BE2C (cell line): ENCODE data around the gene TWNK.

Source experiments
- DNase-seq: peaks from one replicate; pipeline ENCODE4 v3.0.0-alpha.2; 2020
- H3K27me3 ChIP-seq: fragments of 250-450 bp; sonication (Bioruptor Pico); 2 replicates; pipeline ENCODE4 v1.5.1; 2020; ENCODE audit warnings: mild to moderate bottlenecking
- H3K36me3 ChIP-seq: fragments of 250-450 bp; sonication (Bioruptor Pico); 2 replicates; pipeline ENCODE4 v1.5.1; 2020; ENCODE audit warnings: mild to moderate bottlenecking
- H3K4me1 ChIP-seq: fragments of 250-450 bp; sonication (Bioruptor Pico); 2 replicates; pipeline ENCODE4 v1.5.1; 2020
- H3K4me3 ChIP-seq: 2 replicates; pipeline ENCODE4 v1.5.1; 2011; ENCODE audit warnings: low read depth, low read length
- H3K9me3 ChIP-seq: fragments of 250-450 bp; sonication (Bioruptor Pico); 2 replicates; pipeline ENCODE4 v1.5.1; 2020
- TF ChIP-seq, protein P1 (sequence below): IDR thresholded peaks from 2 replicates; pipeline ENCODE4 v1.5.1; 2012; ENCODE audit warnings: mild to moderate bottlenecking, low read depth, low read length

The TWNK gene

DNA sequence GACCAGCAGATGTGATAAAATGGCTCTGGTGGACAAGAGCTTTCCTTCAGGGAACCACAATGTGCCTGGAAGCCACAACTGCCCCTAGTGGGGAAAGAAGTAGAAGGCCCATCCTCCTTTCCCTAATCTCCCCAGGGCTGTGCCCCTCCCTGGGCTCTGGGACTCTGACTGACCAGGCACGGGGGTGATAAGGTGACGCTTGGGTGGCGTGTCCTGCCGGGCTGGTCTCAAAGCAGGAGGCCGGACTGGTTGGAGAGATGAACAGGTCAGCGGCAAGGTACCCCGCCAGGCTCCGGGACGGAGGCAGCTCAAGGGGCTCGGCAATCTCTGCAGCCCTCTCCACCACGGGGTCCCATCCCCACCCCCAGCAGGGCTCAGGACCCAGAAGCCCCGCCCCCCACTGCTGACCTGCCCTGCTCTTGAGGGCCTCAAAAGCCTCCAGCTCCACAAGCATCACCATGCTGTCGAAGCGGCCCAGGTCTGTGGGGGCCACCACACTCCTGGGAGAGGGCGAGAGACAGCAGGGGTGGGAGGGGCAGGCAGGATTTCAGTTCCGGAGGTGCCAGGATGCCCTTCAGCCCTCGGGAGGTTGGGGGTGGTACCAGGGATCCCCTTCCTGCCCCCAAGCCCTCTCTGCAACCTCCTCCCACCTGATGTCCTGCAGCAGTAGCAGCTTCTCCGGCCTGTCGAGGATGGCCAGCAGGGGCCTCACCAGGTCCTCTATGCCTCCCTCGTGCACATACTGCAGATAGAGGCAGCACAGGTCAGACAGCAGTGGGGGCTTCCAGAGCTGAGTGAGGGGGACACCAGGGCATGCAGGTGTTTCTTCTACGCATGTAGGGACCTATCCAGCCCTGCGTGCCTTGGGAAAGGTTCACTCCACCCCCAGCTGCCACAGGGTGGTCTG lies 24.4 kb downstream of the TWNK start:
- H3K4me3 ChIP-seq: no peak overlapping the region
- H3K9me3 ChIP-seq: no peaks in the 10 kb centered on the region
- DNase-seq: no peak
- TF ChIP-seq, protein P1, sequence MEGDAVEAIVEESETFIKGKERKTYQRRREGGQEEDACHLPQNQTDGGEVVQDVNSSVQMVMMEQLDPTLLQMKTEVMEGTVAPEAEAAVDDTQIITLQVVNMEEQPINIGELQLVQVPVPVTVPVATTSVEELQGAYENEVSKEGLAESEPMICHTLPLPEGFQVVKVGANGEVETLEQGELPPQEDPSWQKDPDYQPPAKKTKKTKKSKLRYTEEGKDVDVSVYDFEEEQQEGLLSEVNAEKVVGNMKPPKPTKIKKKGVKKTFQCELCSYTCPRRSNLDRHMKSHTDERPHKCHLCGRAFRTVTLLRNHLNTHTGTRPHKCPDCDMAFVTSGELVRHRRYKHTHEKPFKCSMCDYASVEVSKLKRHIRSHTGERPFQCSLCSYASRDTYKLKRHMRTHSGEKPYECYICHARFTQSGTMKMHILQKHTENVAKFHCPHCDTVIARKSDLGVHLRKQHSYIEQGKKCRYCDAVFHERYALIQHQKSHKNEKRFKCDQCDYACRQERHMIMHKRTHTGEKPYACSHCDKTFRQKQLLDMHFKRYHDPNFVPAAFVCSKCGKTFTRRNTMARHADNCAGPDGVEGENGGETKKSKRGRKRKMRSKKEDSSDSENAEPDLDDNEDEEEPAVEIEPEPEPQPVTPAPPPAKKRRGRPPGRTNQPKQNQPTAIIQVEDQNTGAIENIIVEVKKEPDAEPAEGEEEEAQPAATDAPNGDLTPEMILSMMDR: peak; percentile 48
- H3K4me1 ChIP-seq: peaks cover 18% of the 10 kb centered on the region
- peaks cover 4% of the 10 kb centered on the region; the same call in 1 of the 2 replicates for H3K36me3 ChIP-seq
- H3K27me3 ChIP-seq: no peaks in the 10 kb centered on the region

DNA sequence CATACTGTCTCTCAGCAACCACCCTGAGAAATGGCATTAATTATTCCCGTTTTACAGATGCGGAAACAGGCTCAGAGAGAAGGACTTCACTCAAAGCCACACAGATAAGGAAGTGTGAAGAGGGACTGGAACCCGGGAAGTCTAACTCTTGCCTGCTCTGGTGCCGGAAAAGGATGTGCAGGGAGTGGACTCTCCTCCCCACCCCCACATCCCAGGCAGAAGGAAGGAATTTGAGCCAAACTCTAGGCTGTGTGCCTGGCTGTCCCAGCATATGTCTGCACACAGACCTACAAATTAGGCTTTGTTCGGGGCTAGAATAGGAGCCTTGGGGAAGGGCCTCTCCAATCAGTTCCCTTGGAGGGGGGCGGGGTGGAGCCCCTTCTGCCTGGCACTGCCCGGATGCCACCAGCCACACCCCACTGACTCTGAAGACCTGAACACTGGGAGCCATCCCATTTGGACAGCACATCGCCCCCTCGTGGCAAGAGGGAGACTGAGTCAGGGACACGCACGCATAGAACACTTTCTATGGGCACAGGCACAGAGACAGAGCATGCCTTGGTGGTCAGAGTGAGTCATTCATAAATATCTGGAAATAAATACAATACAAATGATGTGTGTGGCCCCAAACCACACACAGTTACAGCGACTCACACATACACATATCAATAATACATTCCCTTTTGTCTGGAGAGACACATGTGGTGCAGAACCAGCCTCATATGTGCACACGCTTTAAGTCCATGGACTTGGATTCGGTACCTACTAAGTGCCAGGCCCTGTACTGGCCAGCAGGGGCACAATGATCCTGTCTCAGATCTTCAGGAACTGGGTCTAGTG lies 25.4 kb downstream of the TWNK start:
- Histone ChIP-seq H3K27me3 (no peaks in the 10 kb centered on the region), H3K9me3 (no peaks in the 10 kb centered on the region), H3K4me1 (peaks cover 13% of the 10 kb centered on the region), H3K4me3 (no peak overlapping the region), H3K36me3 (no peaks in the 10 kb centered on the region)
- TF ChIP-seq, protein P1: peak; percentile 87
- peak; percentile 90 for DNase-seq

DNA sequence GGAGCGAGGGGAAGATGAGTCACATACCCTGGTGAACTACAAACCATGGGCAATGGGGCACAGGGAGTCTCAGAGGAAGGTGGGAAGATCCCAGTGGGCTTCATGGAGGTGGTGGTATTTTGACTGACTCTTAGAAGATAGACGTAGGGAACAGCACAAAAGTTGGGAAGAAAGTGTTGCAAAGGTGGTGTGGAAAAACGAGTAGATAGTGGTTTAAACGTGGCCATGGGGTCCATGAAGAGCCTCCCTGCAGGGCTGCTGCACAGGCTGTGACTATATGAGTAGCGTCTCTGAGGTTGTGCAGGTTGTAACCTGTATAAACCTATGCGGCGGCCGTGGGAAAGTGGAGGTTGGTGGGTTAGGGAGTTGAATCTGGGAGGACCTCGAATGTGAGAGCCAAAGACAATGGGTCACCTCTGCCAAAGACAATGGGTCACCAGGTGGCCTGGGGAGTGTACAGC lies 26.1 kb downstream of the TWNK start:
- Histone ChIP-seq H3K4me3 (no peak overlapping the region), H3K9me3 (no peaks in the 10 kb centered on the region), H3K27me3 (no peaks in the 10 kb centered on the region), H3K4me1 (peaks cover 9% of the 10 kb centered on the region), H3K36me3 (no peaks in the 10 kb centered on the region)
- DNase-seq: no peak
- TF ChIP-seq, protein P1: no peak

DNA sequence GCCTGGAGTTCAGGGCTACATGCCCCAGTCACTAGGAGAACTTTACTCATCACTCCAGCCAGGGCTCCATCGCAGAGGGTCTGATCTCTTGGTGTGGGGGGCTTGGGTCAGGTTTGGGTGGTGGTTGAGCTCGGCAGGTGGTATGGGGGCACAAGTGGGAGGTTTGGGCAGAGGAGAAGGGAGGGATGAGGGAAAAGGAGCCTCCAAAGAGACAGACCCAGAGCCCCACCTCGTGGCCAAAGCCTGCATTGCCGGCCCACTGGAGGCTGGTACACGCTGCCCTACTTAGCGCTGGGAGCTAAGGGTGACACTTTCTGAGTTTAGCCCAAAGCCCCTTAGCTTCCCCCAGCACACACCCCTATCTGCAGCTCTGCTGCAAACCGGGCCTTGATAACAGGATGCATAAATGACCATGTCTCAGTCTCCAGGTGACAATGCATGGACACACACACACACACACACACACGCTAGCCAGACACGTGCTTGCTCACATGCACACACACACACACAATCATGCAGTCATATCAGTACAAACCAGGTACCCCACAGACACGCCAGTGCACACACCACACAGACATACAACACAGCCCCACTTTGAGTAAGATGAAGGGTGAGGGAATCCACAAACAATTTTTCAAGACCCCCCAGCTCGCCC lies 27.0 kb downstream of the TWNK start:
- TF ChIP-seq, protein P1: peak; percentile 91
- peaks cover 8% of the 10 kb centered on the region for H3K4me1 ChIP-seq
- DNase-seq: peak; percentile 84
- no peaks in the 10 kb centered on the region for H3K9me3 ChIP-seq
- no peaks in the 10 kb centered on the region for H3K36me3 ChIP-seq
- no peak overlapping the region for H3K4me3 ChIP-seq
- no peaks in the 10 kb centered on the region for H3K27me3 ChIP-seq

DNA sequence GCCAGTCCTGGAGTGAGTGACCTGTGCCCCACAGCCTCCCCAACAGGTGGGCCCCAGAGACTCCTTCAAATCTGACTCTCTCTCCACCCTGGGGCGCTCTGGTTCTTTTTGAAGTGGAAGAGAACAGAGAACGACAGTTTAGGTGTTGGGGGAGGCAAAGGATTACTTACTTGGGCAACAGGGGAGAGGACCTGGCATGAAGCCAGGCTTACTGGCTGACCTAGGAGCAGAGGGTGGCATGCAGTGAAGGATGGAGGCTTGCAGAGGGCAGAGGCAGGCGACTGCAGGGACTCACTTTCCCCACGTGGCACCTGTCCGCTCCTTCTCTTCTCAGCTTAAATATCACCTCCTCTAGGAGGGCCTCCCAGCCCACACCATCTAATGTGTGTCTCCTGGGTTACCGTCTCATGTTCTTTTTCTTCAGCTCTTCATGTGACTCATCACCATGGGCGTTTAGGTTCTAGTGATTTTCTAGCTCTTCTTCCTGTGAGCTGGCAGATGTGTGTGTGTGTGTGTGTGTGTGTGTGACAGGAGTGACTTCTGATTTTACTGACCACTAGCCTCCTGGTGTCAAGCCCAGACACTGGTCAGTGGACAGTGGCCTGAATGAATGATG lies 27.7 kb downstream of the TWNK start:
- H3K27me3 ChIP-seq: no peaks in the 10 kb centered on the region
- H3K36me3 ChIP-seq: no peaks in the 10 kb centered on the region
- H3K4me1 ChIP-seq: peaks cover 8% of the 10 kb centered on the region
- no peaks in the 10 kb centered on the region for H3K9me3 ChIP-seq
- TF ChIP-seq, protein P1: no peak
- no peak for DNase-seq
- H3K4me3 ChIP-seq: no peak overlapping the region
